HS-27A (cell line): ENCODE measurements around the gene GEMIN4.

Experiments used
- DNase-seq: peaks from one replicate; pipeline ENCODE4 v3.0.0-alpha.2; 2012; ENCODE audit warnings: low read depth, missing footprints

GEMIN4 gene

GRCh38 chr17:742147-742793 lies 9.8 kb downstream of the GEMIN4 start:
- no peak for DNase-seq

- DNase-seq = no peak
Measured at GRCh38 chr17:740240-741017, 11.6 kb downstream of the GEMIN4 start.

- DNase-seq = no peak
Measured at GRCh38 chr17:737561-738113, 14.4 kb downstream of the GEMIN4 start.

GRCh38 chr17:733743-734142 lies 18.3 kb downstream of the GEMIN4 start:
- no peak for DNase-seq

GRCh38 chr17:732902-733720 lies 19.0 kb downstream of the GEMIN4 start:
- no peak for DNase-seq

- DNase-seq = no peak
Measured at GRCh38 chr17:732067-732901, 19.8 kb downstream of the GEMIN4 start, which contains the start of gene TLCD3A. TLCD3A (plus strand) TSS chr17:732596; CDS start chr17:732648, 52 bp downstream.

- no peak for DNase-seq
Measured at GRCh38 chr17:731644-732066, 20.4 kb downstream of the GEMIN4 start.

- DNase-seq = no peak
Measured at GRCh38 chr17:728911-729310, 23.2 kb downstream of the GEMIN4 start.

- DNase-seq = no peak
Measured at GRCh38 chr17:726271-726919, 25.7 kb downstream of the GEMIN4 start.

GRCh38 chr17:725746-726145 lies 26.3 kb downstream of the GEMIN4 start:
- no peak for DNase-seq

GRCh38 chr17:725084-725483 lies 27.0 kb downstream of the GEMIN4 start:
- DNase-seq = no peak

GRCh38 chr17:721540-721937 lies 30.5 kb downstream of the GEMIN4 start:
- DNase-seq = no peak

GRCh38 chr17:720706-721539 lies 31.1 kb downstream of the GEMIN4 start:
- no peak for DNase-seq

- no peak for DNase-seq
Measured at GRCh38 chr17:718075-718474, 34.0 kb downstream of the GEMIN4 start.

GRCh38 chr17:708132-708531 lies 43.9 kb downstream of the GEMIN4 start:
- no peak for DNase-seq

GRCh38 chr17:705863-706262 lies 46.2 kb downstream of the GEMIN4 start:
- DNase-seq = no peak

GRCh38 chr17:705011-705410 lies 47.1 kb downstream of the GEMIN4 start:
- DNase-seq = no peak

- no peak for DNase-seq
Measured at GRCh38 chr17:704111-704864, 47.8 kb downstream of the GEMIN4 start.
